Measurements from ENCODE around the gene NSG2.

DNA sequence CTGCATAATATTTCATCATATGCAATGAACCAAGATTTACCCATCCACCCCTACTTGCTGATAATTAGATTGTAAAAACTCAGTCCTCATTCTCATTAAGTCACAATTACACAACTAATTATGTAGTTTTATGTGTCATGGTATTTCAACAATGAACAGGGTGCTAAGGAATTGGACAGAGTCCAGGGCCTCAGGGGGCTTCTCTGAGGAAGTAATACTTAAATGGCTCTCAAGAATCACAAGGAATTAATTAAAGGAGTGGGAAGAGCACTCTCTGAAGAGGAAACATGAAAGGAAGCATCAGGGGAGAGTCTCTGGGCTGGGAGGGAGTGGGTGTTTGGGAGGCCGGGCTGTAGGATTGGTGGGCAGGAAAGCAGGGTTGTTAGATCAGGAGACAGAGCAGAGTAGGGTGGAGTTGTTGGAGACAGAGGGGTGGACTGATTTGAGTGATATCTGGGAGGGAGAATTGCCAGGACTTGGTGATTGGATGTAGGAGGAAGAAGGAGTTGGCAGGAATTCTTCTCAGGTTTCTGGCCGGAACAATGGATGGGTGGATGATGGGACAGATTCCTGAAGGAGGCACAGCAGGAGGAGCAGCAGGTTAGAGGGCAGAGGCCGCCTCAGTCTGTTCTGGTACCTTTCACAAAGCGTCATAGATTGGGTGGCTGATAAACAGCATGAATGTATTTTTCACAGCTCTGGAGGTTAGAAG, 23.0 kb upstream of the NSG2 start:
- TF ChIP-seq CTCF (IDR thresholded peaks at IDR 0.05) (no peak), POLR2A (IDR thresholded peaks at IDR 0.05) (no peak)
